HG02938 (cell line): Measurements from ENCODE around the gene FAM83F.

Experiments
- ATAC-seq: cut with Tn5 transposase; IDR thresholded peaks from one replicate; pipeline ENCODE4 v1.9.1; 2021; ENCODE audit warnings: mild to moderate bottlenecking, moderate library complexity; ENCODE audit not compliant: unreplicated experiment

Gene FAM83F

DNA sequence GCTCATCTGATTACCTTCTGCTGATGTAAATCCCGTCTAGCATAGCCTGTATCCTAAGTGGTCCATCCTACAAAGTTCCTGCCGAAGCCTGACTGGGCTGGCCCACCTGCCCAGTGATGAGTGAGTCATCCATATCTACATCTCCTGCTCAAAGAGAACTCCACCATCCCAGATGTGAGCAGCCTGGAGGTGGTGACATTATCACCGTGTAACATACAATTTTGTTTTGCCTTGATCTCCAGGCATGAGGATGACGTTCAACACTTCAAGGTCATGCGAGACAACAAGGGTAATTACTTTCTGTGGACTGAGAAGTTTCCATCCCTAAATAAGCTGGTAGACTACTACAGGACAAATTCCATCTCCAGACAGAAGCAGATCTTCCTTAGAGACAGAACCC lies 29.0 kb upstream of the FAM83F start:
- no peak for ATAC-seq

GRCh38 chr22:39966470-39966869 lies 28.3 kb upstream of the FAM83F start:
- no peak for ATAC-seq

- ATAC-seq = no peak
Measured at GRCh38 chr22:39967103-39967829, 27.5 kb upstream of the FAM83F start.

DNA sequence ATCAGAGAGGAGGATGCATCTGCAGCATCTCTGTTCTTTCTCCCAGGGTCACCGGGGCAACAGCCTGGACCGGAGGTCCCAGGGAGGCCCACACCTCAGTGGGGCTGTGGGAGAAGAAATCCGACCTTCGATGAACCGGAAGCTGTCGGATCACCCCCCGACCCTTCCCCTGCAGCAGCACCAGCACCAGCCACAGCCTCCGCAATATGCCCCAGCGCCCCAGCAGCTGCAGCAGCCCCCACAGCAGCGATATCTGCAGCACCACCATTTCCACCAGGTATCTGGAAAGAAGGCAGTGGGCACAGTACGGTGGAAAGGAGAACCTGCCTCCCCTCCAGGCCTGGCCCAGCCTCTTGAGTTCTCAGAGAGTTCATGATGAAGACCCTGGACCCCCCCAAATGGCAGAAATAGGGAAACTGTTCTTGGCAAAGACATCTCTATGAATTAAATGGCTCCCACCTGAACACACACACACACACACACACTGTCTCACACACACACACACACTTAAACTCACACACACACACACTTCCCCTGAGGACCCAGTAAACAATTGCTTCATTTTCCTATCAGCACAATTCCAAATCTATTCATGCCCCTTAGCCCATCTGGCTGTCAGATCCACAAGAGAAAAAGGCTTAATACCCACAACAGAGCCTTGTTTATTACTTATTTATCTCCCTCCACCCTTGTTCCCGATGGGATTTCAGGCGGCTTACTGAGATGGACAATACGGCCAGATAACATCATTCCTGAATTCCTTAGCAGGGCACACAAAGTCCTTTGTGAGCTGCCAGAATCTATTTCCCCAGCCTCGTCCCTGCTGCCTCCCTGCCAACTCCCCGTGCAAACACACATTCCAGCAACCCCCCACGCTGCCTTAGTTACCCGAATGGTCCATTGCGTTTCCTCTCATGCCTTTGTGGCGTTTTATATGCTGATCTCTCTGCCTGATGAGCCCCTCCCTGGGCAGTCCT lies 26.5 kb upstream of the FAM83F start:
- ATAC-seq = no peak

GRCh38 chr22:39970742-39971141 lies 24.0 kb upstream of the FAM83F start:
- no peak for ATAC-seq

DNA sequence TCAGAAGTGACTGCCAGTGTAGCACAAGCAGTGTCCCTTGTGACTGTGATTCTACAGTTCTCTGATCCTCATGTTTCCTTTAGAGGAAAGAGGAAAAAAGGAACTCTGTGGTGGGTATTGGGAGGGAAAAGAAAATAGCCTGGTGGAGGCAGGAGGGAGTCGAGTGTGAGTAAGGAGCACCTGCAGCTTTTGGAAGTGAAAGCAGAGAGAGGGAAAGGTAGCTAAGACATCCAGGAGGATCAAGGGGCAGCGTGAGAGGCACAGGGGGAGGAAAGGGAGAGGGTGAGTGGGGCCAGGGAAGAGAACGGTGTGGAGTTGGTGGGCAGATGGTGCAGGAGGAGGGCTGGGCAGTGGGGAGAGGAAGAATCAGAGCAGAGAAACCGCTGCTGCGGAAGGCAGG lies 22.1 kb upstream of the FAM83F start:
- ATAC-seq = no peak

GRCh38 chr22:39973656-39974055 lies 21.1 kb upstream of the FAM83F start:
- ATAC-seq = no peak

DNA sequence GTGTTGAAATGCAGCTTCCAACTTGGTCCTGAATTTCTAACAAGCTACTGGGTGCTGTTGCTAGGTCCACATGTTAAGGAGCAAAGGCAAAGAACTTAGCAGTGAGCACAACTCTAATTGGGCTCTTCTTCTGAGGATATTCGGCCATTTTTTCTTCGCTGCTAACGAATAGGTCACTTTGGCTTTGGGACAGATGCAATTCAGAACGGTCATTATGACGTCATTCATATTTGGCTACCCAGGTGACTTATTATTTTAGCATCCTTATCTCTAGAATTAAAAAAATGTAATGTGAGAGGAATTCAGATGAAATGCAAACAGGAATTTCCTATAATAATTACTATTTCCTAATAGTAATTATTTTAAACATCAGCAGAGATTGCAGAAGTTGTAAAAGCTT lies 20.7 kb upstream of the FAM83F start:
- no peak for ATAC-seq

- ATAC-seq = no peak
Measured at GRCh38 chr22:39979048-39979447, 15.7 kb upstream of the FAM83F start.

DNA sequence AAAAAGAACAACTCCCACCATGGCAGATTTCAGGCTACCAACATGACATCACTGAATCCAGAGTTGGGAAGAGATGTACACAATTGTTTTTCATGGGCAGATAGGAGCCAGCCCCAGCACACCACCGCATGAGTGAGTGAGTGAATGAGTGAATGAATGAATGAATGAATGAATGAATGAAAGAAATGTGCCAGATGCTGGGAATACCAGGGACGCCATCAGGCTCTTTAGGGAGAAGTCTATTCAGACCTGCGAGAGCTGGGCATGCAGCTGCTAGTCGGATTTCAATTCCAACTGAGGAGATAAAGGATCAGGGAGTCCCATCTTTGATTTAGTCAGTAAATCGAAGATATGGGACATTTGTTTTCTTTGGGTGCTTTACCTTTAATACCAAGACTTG lies 15.3 kb upstream of the FAM83F start:
- no peak for ATAC-seq

GRCh38 chr22:39980596-39980995 lies 14.2 kb upstream of the FAM83F start:
- no peak for ATAC-seq

DNA sequence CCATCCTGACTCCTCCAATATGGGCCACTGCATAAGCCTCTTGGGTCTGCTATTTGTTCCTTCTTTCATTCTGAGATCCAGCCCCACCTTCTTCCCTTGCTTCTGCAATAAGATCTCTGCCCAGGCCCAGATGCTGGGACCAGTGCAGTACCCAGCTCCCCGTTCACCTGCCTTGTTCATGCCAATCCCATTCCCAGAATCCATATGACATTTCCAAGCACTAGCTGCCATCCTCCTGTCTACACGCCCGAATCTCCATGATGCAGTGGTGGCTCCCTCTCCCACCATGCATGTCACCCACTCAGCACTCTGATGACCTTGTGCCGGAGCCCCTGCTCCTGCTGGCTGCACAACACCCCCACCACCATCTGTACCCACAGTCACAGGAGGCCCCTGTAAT lies 11.4 kb upstream of the FAM83F start:
- ATAC-seq = no peak

DNA sequence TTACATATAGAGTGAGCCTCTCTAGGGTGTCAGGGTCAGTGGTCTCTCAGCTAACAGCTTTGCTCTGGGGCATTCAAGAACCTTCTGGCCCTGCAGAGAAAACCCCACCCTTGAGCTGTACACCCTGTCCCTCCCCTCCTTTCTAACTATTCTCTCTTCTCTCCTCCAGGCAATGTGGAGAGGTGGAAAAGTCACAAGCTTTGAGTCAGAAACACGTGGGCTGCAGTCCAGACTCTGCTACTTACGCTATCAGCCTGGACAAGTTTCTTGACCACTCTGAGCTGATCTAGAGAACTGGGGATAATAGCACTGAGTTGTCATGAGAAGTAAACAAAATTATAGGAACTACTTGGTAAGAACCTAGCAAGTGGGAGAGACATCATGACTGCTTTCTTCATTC lies 10.7 kb upstream of the FAM83F start:
- ATAC-seq = no peak

DNA sequence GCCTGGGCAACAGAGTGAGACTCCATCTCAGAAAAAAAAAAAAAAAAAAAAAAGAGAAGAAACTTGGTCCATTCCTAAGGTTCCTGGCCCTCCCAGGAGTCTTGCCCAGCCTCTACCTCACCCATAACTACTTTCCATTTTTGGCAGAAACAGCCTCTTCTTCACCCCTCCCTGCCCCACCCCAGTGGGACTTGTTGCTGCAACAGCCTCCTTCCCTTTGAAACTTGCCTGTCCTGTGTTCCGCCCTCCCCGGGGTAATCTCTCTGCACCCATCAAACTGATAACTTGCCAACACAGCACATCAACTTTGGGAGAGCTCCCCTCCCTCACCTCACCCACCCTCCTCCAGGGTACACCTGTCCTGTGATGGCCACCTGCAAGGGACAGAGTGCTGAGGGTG lies 10.0 kb upstream of the FAM83F start:
- no peak for ATAC-seq

DNA sequence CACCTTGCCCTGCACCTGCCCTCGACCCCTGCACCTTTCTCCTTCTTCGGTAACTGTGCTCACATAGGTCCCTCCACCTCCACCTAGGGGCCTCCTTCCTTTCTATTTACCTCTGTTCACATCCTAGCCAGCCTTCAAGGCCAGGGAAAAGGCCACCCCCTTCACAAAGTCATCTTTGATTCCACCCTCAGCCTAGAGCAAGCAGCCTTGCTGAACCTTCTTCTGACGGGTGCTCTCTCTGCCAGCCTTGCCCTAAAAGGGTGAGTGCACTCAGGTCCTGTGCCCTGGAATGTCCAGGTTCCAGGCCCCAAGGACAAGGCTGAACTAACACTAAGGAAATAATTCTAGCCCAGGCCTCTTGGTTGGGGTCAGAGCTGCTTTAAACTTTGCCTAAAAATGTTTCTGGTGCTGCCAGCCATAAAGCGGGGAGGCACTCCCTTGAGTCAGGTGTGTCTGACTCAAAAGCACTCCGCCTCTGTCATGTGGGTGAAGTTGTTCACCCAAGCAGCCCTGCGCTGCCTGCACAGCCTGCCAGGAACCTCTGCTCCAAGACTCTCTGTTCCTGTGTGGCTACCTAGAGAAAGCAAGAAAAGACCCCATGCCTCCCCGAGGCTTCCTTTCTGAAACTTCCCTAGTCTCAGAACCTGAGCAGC lies 9.2 kb upstream of the FAM83F start:
- no peak for ATAC-seq

DNA sequence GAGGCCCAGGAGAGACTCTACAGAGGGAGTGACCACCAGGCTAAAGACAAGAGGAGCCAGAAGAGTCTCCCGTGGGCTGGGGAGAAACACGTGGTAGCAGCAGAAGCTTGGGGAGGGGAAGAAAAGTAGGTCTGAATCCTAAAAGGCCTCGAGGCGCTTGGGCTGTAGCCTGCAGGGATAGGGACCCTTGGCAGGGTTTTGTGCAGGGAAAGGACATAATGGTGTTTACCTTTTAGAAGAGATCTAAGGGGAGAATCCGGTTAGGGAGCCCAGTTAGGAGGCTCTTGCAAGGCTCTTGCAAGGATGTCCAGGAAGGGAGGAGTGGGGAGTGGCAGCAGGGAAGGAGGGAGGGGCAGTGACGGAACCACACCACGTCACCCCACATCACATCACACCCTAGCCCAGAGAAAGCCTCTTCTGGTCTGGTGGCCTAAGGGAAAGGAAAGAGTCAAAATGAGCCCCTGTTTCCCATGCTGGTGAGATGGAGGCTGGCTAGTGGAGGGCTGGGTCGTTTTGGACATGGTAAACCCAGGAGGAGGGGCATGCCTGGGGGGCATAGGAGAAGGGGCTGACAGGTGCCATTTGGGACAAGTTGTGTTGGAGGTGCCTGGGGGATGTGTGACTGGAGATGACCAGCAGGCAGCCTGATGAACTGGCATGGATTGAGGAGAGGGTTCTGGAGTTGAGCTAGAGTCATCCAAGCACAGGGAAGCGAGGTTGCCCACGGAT lies 6.2 kb upstream of the FAM83F start:
- ATAC-seq = no peak

- no peak for ATAC-seq
Measured at GRCh38 chr22:39989633-39990032, 5.1 kb upstream of the FAM83F start.

DNA sequence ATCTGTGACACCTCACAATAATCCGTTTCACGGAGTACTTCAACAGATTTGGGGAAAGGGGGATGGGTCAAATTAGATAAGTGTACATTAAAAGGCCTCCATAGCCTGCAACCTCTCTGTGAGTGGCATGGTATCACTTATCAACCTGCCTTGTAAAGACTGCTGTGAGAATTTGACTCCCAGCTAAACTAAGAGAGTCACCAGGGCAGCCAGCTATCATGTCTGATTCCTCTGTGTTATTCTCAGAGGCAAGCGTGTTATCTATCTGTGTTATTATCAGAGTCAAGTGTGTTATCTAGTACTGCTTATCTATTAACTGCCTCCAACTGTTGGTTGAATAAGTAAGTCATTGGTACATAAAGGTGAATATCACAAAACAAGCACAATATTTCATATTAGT lies 4.1 kb upstream of the FAM83F start:
- no peak for ATAC-seq

- no peak for ATAC-seq
Measured at GRCh38 chr22:39991159-39991860, 3.4 kb upstream of the FAM83F start.

DNA sequence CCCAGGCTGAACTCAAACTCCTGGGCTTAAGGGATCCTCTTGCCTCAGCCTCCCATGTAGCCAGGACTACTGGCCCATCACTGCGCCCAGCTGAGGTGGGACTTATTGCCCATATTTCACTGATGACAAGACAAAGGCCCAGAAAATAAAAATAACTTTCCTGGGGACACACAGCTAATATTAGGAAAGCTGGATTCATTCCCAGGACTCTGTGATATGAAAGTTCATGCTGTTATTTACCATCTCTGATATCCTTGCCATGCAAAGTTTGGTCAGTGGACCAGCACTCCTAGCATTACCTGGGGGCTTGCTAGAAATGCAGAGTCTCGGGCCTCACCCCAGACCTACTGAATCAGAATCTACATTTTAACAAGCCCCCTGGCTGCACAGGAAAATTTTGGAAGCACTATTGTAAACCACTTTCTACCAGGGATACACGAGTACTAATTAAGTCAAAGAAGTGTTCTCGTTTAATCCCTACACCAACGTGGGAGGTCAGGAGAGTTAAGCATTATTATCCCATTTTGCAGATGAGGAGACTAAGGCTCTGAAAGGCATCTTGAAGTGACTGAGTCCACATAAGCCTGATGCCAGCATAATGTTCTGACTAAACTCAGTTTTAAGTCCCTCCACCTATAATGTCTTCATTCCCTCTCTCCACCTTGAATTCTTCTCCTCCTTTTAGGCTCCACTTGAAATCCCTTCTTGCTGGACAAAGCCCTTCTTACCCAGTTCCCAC lies 2.5 kb upstream of the FAM83F start:
- ATAC-seq = no peak
